ENCODE data around the gene TMEM208.
A peak's percentile ranks its signal among the peaks of the same experiment; 100 is the strongest.

TMEM208 gene

GRCh38 chr16:67252609-67253497, 25.9 kb downstream of the TMEM208 start:
- DNase-seq, result no peak

GRCh38 chr16:67254801-67255552, 28.0 kb downstream of the TMEM208 start:
- no peak for DNase-seq

- no peak for DNase-seq
Observed at GRCh38 chr16:67255553-67256221, 28.8 kb downstream of the TMEM208 start.

- DNase-seq, result no peak
Observed at GRCh38 chr16:67256701-67257230, 29.8 kb downstream of the TMEM208 start.

GRCh38 chr16:67257486-67258160, 30.7 kb downstream of the TMEM208 start:
- no peak for DNase-seq

GRCh38 chr16:67258161-67258835, 31.4 kb downstream of the TMEM208 start:
- no peak for DNase-seq

GRCh38 chr16:67259705-67260104, 32.8 kb downstream of the TMEM208 start:
- DNase-seq, result no peak

GRCh38 chr16:67260426-67261063, 33.6 kb downstream of the TMEM208 start:
- DNase-seq, result no peak

GRCh38 chr16:67263201-67263600, 36.3 kb downstream of the TMEM208 start:
- no peak for DNase-seq

GRCh38 chr16:67264277-67264676, 37.3 kb downstream of the TMEM208 start:
- DNase-seq, result no peak

- DNase-seq, result no peak
Observed at GRCh38 chr16:67264866-67265265, 37.9 kb downstream of the TMEM208 start.

- no peak for DNase-seq
Observed at GRCh38 chr16:67265834-67266233, 38.9 kb downstream of the TMEM208 start.

GRCh38 chr16:67268136-67268579, 41.2 kb downstream of the TMEM208 start:
- peak; percentile 39 for DNase-seq

GRCh38 chr16:67269766-67270165, 42.8 kb downstream of the TMEM208 start:
- DNase-seq, result no peak

GRCh38 chr16:67270931-67271338, 44.0 kb downstream of the TMEM208 start:
- no peak for DNase-seq

- DNase-seq, result no peak
Observed at GRCh38 chr16:67271446-67271845, 44.5 kb downstream of the TMEM208 start.

GRCh38 chr16:67275321-67275720, 48.4 kb downstream of the TMEM208 start:
- DNase-seq, result no peak

- DNase-seq, result peak; percentile 82
Observed at GRCh38 chr16:67277294-67277998, 50.5 kb downstream of the TMEM208 start.

GRCh38 chr16:67277999-67278772, 51.3 kb downstream of the TMEM208 start:
- DNase-seq, result peak; percentile 50
